ENCODE measurements around the gene TRIM14.
A peak's percentile ranks its signal among the peaks of the same experiment; 100 is the strongest.
"Not testable (repeated sequence)": the region's sequence is repeated elsewhere in the genome, so short reads cannot be mapped to it uniquely, and the experiment has no call there.

Gene TRIM14

DNA sequence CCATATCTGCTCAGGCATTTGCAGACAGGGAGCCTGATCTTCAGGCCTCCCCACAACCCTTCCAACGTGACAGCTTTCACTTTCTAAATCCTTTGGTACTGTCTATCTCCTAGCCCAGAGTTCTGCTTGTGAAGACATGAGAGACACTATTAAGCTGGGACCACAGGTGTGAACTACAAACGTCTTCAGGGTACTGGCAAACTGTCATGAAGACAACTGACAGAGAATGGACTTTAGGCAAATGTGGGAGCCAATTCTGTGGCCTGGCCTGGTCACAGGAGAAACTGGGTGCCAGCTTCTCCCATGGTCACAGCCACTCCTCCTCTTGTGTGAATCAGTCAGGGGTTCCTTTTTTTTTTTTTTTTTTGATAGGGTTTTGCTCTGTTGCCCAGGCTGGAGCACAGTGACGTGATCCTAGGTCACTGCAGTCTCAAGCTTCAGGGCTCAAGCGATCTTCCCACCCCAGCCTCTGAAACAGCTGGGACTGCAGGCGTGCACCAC, 10.4 kb downstream of the TRIM14 start:
- no peak for DNase-seq (ENCODE audit: low spot score)

DNA sequence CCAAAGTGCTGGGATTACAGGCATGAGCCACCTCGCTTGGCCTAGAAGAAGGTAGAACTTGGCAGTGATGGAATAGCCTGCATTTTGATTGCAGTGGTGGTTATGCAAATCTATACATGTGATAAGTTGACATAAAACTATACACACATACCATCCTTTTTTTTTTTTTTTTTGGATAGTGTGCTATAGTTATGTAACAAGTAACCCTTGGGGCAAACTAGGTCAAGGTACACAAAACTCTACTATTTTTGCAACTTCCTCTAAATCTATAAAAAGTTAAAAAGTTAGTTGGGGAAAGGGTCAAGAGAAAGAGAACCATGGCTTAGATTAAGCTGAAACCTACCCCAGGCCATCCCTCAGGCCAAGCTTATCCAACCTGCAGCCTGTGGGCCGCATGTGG, 11.1 kb downstream of the TRIM14 start:
- no peak for DNase-seq (ENCODE audit: low spot score)

DNA sequence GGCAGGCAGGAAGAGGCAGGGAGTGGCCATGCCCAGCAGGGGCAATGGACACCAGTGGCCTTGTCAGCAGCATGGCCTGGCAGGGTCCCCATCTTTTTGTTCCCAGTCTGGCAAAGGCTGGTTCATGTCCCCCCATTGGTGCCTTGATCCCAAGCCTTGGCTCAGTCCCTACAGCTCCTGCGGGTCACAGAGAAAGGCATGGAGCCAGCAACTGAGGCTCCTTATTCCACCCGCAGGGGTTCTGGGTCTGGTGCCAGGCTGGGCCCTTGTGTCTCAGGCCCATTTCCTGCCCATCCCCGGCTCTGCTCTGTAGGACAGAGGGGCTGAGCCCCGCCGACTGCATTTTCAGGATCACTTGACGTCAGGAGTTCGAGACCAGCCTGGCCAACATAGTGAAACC, 14.0 kb downstream of the TRIM14 start:
- DNase-seq (ENCODE audit: low spot score) = no peak

DNA sequence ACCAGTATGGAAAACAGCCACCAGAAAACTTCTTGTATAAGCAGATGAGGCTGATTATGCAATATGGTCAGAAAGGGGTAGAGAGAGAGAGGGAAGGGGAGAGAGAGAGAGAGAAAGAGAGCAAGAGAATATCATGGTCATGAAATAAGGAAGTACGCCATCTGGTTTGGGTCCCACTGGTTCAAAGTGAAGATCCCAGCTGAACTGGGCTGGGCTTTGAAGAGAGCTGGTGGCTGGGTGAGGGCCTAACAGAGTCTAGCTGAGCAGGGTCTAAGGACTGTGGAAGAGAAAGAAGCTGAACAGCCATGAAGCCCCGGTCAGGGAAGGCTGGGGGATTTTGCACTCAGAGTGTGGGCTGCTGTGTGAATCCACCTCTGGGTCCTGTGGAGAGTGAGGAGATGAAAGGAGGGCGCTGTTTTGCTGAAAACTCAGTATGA, 14.6 kb downstream of the TRIM14 start:
- no peak for DNase-seq (ENCODE audit: low spot score)

DNA sequence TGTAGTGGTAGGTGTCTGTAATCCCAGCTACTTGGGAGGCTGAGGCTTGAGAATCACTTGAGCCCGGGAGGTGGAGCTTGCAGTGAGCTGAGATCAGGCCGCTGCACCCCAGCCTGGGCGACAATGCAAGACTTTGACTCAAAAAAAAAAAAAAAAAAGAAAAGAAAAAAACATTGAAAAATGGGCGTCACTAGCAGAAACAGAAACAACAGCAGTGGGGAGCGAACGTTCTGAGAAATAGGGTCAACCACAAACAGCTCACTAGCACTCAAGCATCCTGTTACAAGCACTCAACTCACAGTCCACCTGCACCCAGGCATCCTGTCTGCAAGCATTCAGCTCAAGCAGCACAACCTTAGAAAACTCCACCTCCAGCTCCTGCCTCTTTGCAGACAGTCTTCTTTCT, 17.2 kb downstream of the TRIM14 start:
- no peak for DNase-seq (ENCODE audit: low spot score)

DNA sequence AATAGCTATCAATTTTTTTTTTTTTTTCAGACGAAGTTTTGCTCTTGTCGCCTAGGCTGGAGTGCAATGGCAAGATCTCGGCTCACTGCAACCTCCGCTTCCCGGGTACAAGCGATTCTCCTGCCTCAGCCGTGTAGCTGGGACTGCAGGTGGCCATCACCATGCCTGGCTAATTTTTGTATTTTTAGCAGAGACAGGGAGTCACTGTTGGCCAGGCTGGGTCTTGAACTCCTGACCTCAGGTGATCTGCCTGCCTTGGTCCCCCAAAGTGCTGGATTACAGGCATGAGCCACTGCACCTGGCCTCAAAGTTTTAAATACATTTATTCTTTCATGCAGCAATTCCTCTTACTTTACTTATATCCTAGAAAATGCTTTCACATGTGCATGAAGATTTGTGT, 17.6 kb downstream of the TRIM14 start:
- DNase-seq (ENCODE audit: low spot score) = no peak

DNA sequence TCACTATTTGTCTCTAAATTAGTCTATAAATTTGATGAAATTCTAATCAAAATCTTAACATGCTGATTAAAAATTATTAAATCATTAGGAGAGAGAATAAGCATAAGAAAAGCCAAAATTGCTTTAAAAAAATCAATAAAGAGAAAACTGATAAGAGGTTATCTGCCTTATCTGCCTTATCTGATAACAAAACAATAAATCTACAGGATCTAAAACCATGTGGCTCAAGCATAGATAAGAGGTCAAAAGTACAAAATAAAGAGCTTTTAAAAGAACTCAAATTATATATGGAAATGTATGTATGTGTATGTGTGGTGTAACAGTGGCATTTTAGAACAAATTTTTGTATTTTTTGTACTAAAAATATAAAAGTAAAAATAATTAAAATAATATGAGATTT, 18.6 kb downstream of the TRIM14 start:
- no peak for DNase-seq (ENCODE audit: low spot score)

DNA sequence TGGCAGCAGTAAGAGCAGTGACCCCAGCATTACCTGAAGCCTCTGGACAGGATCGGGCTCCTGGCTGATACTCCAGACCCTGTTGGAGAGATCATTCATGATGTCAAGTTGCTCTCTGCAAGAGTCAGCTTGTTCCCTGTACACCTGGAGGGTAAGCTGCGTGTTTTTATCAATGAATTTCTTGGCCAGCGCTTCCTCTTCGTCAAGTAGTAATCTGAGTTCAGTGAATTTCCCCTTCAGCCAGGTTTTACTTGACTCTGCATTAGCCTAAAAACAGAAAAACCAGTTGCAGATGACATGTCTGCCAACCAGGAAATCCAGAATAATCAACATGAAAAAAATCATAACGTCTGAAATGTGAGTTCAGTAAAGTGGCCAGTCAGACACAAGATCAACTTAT, 19.1 kb downstream of the TRIM14 start:
- no peak for DNase-seq (ENCODE audit: low spot score)

DNA sequence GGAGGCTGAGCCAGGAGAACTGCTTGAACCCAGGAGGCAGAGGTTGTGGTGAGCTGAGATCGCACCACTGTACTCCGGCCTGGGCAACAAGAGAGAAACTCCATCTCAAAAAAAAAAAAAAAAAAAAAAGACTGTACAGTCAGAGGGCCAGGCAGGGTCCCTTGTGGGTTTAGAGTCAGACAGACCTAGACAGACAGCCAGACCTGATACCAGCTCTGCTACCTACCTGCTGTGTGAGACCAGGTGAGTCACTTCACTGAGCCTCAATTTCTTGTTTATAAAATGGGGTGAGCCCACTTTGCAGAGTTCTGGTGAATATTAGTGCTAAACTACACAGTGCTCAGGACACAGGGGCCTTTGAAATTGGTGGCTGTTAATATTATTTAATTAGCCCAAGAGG, 19.7 kb downstream of the TRIM14 start:
- DNase-seq (ENCODE audit: low spot score) = no peak

DNA sequence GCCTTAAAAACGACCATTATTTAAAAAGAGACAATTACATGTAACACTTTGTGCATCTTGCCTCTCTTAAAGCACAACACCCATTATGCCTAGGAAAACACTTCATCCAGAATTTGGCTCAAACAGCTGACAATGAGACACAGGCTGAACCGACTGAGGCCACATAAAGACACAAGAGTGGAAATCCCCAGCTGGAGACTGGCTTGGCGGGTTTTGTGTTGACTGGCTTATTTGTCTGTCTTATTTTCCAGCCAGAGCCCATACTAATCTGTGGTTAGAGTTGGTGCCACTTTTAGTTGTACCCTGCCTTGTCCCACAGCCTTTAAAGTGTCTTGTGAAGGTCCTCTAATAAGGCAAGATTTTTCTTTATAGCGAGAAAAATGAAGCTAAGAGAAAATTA, 21.2 kb downstream of the TRIM14 start:
- DNase-seq (ENCODE audit: low spot score) = no peak

DNA sequence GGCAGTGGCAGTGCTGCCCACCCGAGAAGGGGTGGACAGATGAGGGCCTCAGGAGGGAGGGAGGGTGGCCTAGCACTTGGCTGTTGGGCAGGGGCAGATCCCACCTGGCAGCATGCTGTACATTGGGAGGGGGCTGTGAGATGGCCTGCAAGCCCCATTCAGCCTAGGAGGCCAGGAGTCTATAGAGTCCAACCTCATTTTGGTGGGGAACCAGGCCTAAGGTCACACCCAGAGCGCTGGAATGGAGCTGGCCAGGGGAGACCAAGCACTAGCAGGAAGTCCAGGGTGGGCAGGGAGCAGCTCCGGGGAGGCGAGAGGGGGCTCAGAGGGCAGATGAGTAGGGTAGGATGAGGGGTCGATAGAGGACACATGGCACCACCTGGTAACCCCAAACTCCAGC, 22.9 kb downstream of the TRIM14 start:
- no peak for DNase-seq (ENCODE audit: low spot score)

DNA sequence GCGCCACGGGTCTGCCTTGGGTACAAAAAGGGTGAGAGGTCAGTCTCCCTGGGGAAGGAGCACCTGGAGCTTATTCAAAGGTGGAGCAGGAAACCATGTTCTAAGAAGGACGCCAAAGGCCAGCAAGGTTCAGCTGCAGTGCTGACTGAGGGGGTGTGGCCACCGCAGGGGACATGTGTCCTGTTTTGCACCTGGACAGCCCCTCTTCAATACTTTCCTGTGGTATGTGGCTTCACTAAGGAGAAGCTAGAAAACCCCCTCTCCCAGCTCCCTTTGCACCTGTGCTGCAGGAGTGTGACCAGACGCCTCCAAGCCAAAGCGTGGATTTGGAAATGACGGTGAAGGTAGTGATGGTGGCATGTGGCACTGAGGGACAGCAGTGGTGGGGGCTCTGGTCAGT, 23.6 kb downstream of the TRIM14 start:
- no peak for DNase-seq (ENCODE audit: low spot score)

DNA sequence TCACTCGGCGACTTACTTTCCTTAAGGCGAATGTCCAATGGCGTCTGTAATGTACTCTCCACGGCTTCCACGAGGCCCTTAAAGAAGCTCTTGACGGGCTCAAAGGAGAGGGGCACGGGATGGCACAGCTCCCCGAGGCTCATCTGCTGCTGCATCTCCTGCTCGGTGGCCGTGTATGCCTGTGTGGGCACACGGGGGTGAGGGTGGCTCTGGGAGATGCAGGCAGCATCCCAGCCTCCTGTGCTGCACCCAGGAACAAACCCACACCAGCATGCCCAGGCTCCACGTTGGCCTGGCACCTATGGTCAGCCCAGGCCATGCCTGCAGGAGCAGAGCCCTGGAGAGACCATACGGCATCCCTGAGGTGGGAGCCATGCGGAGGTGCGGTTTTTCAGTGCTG, 24.2 kb downstream of the TRIM14 start:
- DNase-seq (ENCODE audit: low spot score) = no peak

DNA sequence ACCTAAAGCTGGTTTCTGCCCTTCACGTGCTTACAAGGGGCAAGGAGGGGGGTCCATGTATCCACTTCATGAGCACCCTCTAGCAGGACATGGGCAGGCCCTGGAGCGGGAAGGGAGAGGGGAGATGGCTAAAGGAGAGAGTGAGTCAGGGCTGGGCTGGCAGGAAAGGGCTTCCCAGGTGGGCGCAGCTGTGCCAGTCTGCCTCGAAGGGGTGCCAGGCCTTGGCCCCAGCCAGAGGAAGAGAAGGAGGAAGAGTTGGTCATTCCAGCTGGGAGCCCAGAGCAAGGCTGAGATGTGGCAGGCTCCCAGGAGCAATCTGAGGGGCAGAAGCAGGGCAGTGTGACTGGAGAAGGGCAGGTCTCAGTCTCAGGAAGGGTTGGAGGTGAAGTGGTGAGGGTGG, 24.7 kb downstream of the TRIM14 start:
- DNase-seq (ENCODE audit: low spot score) = no peak

DNA sequence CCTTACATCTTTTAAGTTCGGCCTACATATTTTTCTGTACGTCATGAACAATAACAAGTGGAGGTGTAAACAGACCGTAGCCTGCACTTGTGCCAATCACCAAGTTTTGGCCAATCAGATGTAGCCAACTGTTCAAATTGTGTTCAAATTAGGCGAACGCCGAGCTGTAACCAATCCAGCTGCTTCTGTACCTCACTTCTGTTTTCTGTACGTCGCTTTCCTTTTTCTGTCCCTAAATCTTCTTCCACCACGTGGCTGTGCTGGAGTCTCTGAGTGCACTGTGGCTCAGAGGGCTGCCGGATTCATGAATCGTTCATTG, 26.4 kb downstream of the TRIM14 start:
- DNase-seq (ENCODE audit: low spot score) = no peak

DNA sequence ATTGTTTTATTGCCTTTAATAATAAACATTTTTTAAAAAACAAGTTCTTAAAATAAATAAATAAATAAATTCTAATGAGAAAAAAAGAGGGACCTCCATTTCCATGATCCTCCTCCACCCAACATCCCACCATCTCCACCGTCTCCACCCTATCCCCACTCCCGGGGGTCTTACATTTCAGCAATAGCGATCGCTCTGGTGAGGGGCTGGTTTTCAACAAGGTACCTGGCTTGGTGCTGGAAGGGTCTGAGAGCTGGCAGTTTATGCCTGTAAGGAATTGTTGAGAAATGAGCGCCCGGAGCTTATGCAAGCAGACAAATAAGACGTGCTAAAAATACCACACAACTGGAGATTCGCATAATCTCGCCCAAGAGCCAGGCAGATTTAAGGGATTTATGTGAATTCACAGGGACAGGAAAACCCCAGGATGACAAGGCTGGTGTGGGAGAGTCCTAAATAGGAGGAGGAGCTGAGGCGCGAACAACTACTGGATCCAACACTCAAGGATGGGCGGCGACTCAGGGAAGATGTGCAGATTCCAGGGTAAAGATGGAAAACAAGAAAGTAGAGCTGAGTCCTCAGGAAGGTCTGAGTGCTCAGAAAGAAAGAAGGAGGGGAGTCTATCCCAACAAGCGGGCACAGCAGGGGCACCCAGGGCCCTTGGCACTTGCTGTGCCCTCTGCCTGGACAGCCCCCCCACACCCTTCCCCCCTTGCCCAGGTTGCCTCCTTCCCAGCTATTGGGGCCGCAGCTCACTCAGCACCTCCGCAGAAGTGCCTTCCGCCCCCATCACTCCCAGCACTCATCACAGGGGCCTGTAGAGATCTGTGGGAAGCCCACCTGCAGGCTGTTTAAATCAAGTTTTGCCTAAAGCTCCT, 27.0 kb downstream of the TRIM14 start:
- no peak for DNase-seq (ENCODE audit: low spot score)

DNA sequence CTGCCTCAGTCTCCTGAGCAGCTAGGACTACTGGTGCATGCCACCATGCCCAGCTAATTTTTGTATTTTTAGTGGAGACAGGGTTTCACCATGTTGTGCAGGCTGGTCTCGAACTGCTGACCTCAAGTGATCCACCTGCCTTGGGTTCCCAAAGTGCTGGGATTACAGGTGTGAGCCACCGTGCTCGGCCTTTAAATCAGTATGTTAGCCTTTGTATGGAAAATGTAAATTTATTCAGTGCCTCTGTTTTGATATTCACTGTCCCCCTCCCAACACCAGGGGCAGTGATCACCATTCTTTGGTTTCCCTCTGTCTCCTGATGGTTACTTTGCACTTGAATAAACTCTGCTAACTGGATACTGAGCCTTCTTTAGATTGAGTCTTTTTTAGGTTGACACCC, 28.3 kb downstream of the TRIM14 start:
- not testable (repeated sequence) for DNase-seq (ENCODE audit: low spot score)

DNA sequence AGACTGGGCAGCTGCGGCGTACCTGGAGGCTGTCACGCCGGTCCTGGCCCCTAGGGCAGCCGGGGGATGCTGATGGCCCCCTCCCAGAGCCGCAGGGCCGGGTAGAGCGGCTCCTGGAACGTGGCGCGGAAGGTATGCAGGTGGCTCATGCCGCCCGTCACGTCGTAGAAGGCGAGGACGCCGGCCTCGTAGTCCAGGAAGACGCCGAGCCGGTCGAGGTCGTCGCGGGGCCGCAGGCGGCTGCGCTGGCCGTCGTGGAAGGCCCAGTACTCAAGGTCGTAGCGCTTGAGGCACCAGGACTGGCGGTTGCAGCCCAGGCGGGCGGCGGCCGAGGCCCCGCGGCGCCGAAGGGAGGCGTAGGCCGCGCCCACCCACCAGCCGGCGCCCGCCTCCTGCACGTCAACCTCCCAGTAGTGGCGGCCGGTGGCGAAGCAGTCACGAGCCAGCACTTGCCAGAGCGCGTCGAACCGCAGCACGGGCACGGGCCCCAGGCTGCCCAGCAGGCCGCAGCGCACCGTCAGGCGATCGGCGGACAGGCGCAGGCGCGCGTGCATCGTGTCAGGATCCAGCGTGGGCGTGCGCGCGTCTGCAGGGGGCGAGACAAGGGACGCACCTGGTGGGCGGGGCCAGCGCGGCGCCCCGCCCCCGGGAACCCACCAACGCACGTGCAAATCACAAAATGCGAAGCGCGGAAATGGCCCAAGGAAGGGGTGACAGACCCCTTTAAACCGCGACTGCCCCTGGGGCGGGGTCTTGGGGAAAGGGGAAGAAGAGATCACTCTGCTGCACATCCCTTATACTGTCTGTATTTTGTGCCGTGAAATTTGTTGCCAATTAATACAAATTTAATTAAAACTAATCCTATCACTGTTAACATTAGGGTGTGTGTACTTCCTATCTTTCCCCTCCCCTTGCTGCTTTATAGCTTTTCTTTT, 31.3 kb downstream of the TRIM14 start:
- DNase-seq (ENCODE audit: low spot score) = peak; percentile 55

DNA sequence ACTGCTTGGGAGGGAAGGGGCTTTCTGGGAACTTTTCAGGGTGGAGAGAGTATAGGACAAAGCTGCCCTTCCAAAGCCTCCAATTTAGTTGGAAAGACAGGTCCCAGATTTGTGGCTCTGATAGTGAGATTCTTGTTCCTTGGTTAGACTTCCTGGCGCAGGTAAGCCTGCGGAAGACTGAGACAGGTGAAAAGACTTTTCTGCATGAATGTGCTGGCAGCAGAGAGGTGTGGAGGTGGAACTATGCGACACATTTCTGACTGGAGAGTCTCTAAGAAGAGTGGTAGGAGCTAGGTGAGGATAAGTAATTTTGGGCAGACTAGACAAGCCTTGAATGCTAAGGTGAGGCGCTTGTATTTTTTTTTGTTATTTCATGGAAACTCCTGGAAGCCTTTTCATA, 32.6 kb downstream of the TRIM14 start:
- DNase-seq (ENCODE audit: low spot score) = no peak

DNA sequence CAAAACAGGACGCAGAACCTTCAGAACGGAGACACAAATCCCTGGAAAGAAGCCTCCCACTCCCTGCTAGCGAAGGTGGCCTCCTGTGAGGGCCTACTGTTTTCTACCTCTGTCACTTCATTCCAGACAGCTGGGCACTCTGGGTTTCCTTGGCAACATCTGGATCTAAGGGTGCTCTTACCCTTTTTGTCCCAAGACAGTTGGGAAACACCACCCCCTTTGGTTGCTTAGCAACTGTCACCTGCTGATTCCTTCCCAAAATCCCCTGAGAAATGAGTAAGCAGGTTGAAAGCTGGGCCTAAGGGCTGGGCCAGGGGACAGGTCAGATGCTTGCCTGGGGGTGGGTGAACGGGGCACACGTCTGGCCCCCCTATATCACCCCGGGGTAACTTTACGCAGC, 33.1 kb downstream of the TRIM14 start:
- no peak for DNase-seq (ENCODE audit: low spot score)

DNA sequence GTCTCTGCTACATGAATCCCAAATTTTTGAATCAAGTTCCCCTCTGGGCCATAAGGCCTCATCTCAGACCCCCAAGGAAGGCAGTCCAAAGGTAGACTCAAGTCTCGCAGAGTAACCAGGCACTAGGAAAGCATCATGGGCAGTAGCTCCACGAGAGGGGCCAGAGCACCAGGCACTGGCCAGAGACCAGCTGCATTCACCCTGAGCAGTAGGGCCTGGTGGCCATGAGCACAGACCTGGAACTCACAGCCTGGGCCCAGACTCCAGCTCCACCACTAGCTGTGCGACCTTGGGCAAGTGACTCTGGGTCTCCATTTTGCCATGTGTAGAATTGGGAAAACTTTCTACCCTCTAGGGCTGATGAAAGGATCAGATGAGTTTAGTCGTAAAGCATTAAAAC, 34.0 kb downstream of the TRIM14 start:
- DNase-seq (ENCODE audit: low spot score) = no peak

DNA sequence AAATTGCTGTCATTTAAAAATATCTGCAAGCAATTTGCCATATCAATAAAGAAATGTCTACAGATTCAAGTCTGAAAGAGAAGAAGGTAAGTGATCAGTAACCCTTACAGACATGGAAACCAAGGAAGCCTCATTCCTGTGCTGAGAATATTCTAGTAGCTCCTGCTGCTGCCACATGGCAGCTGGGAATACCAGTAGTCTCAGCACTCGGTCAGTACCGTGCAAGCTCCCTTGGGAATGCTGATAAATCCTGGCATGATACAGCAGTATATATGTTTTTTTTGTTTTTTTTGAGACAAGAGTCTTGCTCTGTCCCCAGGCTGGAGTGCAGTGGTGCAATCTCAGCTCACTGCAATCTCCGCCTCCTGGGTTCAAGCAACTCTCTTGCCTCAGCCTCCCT, 34.6 kb downstream of the TRIM14 start:
- no peak for DNase-seq (ENCODE audit: low spot score)

DNA sequence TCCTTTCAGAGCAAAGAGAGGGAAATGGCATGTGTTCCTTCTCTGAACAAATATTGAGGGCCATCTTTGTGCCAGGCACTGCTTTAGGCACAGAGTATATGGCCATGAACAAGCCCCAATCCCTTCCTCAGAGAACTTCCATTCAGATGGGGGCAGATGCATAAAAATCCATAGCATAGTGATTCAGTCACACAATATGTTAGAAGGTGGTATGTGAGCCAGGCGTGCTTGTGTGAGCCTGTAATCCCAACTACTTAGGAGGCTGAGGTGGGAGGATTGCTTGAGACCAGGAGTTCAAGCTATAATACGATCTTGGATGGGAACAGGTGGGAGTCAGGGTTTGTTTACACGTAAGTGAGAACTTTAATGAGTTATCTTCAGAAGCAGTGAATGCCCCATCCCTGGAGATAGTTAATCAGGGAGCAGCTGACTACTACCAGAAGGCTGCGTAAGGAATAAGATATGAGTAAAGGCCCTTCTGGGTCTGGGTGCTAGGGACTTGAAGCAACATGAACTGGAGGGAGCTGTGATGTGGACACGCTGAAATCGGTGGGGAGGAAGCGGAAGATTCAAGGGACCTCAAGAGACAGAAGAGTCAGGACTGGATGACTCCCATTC, 35.3 kb downstream of the TRIM14 start:
- DNase-seq (ENCODE audit: low spot score) = no peak
